Thyroid gland (tissue), 4 donors: ENCODE results near the gene TPPP2. TPM values are rescaled to one million over a fixed set of nuclear protein-coding genes. Genes with fewer than 3 reads are reported as not detected.
"Not testable (repeated sequence)": the region's sequence is repeated elsewhere in the genome, so short reads cannot be mapped to it uniquely, and the experiment has no call there.

Experiments used
- DNase-seq, 2 donors: peaks; one replicate each; pipeline ENCODE4 v3.0.0-alpha.2; 2019
- H3K27ac ChIP-seq, 3 donors: fragments of 200-600 bp; sonication (generic); 1 replicate in 2 of 3; 2 replicates in 1 of 3; pipeline ENCODE4 v1.5.1; 2016 to 2019; ENCODE audit warnings: mild to moderate bottlenecking in 1 of 3, moderate library complexity in 1 of 3
- H3K27me3 ChIP-seq: fragments of 200-600 bp; sonication (generic); one replicate; pipeline ENCODE4 v1.5.1; 2019
- H3K36me3 ChIP-seq, 2 donors: fragments of 200-600 bp; sonication (generic); one replicate each; pipeline ENCODE4 v1.5.1; 2016 to 2019
- H3K4me1 ChIP-seq, 2 donors: fragments of 200-600 bp; sonication (generic); one replicate each; pipeline ENCODE4 v1.5.1; 2017 to 2019
- H3K4me3 ChIP-seq, 3 donors: fragments of 200-600 bp; sonication (generic); replicated peaks in 1 of 3; 1 replicate in 2 of 3; 2 replicates in 1 of 3; pipeline ENCODE4 v1.5.1; 2016; ENCODE audit warnings: mild to moderate bottlenecking in 1 of 3
- H3K9me3 ChIP-seq: fragments of 200-600 bp; sonication (generic); one replicate; pipeline ENCODE4 v1.5.1; 2017
- CTCF ChIP-seq, 6 experiments: fragments of 200-600 bp in 3 of 6; fragments of 450-650 bp in 3 of 6; sonication (generic) in 3 of 6; IDR thresholded peaks; one replicate each; pipeline ENCODE4 v1.5.1; 2016 to 2019; ENCODE audit warnings: antibody characterized with exemption in 6 of 6, mild to moderate bottlenecking in 2 of 6, inconsistent platforms in 1 of 6, moderate library complexity in 1 of 6
- POLR2A ChIP-seq, 2 donors: fragments of 450-650 bp; IDR thresholded peaks; one replicate each; pipeline ENCODE4 v1.6.1; 2017; ENCODE audit warnings: antibody characterized with exemption in 2 of 2, mild to moderate bottlenecking in 2 of 2, moderate library complexity in 1 of 2
- WGBS, 2 donors: methylation state at CpG; one replicate each; pipeline ENCODE4 v1.1.5; 2017; 5-methylcytosine and 5-hydroxymethylcytosine counted together
- intact Hi-C: fragments of 100-400 bp; cut with DNase I; formaldehyde crosslinking; loops from one replicate; pipeline ENCODE4 v1.15.1; 2023
- total RNA-seq, 4 donors: library from RNA; depleted of rRNA; stranded (reverse); fragments of >200 nt; gene quantifications; one replicate each; pipeline ENCODE4 v1.2.3, GENCODE V29; 2016

Gene TPPP2
- total RNA-seq: not detected

DNA sequence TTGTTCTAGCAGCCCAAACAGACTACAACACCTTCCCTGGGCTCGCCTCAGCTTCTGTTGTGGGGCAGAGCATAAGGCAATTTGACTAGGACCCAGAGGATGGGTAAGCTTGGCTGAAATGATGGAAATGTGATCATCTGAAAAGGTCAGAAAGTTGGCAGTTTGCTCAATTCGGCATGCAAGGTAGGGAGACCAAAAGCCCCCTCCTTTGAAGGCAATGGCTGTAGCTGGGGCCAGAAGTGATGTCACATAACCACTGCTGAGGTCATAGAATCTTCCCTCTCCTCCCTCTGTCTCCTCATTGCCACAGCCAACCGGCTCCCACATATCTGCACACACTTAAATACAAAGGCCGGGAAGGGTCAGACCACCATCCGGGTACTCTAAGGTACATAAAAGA, at the start of gene TPPP2:
Gene TPPP2, plus strand, starts transcription at position 301 of the 400 bp plus-strand sequence. CDS start 365 bp downstream, outside the sequence.
- H3K4me3 ChIP-seq: no peak within 1 kb of the TSS
- H3K27me3 ChIP-seq: no peaks in the 10 kb centered on the region
- 93 to 96% methylated on average over 5 of the region's 5 CpGs for WGBS, 2 donors
- DNase-seq: no peak
- H3K9me3 ChIP-seq: no peaks in the 10 kb centered on the region
- no peak within 1 kb of the TSS for H3K27ac ChIP-seq
- intact Hi-C loops: no loop called here
- H3K4me1 ChIP-seq: peaks cover 0 to 11% of the 10 kb centered on the region in 2 donors
- no peaks in the 10 kb centered on the region for H3K36me3 ChIP-seq
- TF ChIP-seq CTCF (IDR thresholded peaks at IDR 0.05) (no peak), POLR2A (IDR thresholded peaks at IDR 0.05) (no peak)

- Histone ChIP-seq H3K27ac (no peak overlapping the region), H3K4me3 (no peak overlapping the region), H3K9me3 (no peaks in the 10 kb centered on the region), H3K27me3 (no peaks in the 10 kb centered on the region), H3K36me3 (no peaks in the 10 kb centered on the region), H3K4me1 (no peaks in the 10 kb centered on the region)
- no peak for DNase-seq
- TF ChIP-seq CTCF (IDR thresholded peaks at IDR 0.05) (no peak), POLR2A (IDR thresholded peaks at IDR 0.05) (no peak)
- WGBS, 2 donors: 36 to 44% methylated on average over 1 of the region's 1 CpG
- intact Hi-C loops: no loop called here
Observed at GRCh38 chr14:20980906-20981305, 49.1 kb upstream of the TPPP2 start.

DNA sequence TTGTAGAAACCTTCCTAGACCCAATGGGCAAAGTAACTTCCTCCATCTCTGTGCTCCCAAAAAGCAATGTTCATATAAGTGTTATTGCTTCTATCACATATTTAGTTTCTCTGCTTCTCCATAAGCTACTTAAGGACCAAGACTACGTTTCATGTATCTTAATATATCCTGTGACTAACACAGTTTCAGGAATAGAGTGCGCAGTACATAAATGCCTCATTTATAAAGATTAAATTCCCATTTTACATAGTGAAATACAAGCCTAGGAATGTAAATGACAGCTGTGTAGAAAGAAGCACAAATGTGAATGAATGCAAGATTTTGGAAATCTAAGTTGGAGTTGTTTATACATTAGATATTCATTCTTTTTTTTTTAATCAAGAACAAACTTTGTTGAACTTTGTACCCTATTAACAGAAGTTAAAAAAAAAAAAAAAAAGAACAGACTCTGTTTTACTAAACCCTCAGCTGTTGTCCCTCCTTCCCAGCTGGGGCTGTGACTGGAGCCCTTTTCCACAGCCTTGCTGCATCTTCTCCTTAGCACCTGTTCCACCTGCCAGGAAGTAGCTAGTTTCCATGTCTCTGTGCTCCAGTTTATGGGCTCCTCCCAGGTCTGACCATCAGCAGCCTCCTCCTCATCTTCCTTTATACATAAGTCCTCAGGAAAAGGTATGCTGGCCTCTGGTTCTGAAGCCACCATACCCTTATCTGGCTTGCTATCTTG, 47.2 kb upstream of the TPPP2 start:
- Histone ChIP-seq H3K9me3 (no peaks in the 10 kb centered on the region), H3K27me3 (no peaks in the 10 kb centered on the region), H3K4me3 (no peak overlapping the region), H3K4me1 (no peaks in the 10 kb centered on the region), H3K36me3 (no peaks in the 10 kb centered on the region), H3K27ac (no peak overlapping the region)
- no peak for TF ChIP-seq CTCF (IDR thresholded peaks at IDR 0.05)
- no peak for TF ChIP-seq POLR2A (IDR thresholded peaks at IDR 0.05)
- intact Hi-C loops: no loop called here
- 81 to 88% methylated on average over 2 of the region's 2 CpGs for WGBS, 2 donors
- no peak for DNase-seq

- H3K27me3 ChIP-seq, H3K36me3 ChIP-seq, H3K9me3 ChIP-seq, DNase-seq, H3K27ac ChIP-seq, H3K4me3 ChIP-seq, intact Hi-C loops: not testable (repeated sequence)
- WGBS, 2 donors: 92 to 96% methylated on average over 4 of the region's 4 CpGs
- peaks cover 5 to 10% of the 10 kb centered on the region in 2 donors for H3K4me1 ChIP-seq
Observed at GRCh38 chr14:20985650-20986049, 44.4 kb upstream of the TPPP2 start.

GRCh38 chr14:20986811-20987210, 43.2 kb upstream of the TPPP2 start:
- TF ChIP-seq POLR2A (IDR thresholded peaks at IDR 0.05) (no peak), CTCF (IDR thresholded peaks at IDR 0.05) (no peak)
- 58 to 66% methylated on average over 2 of the region's 2 CpGs for WGBS, 2 donors
- Histone ChIP-seq H3K4me1 (peaks cover 14 to 20% of the 10 kb centered on the region in 2 donors), H3K27ac (no peak overlapping the region), H3K4me3 (no peak overlapping the region), H3K27me3 (no peaks in the 10 kb centered on the region), H3K36me3 (no peaks in the 10 kb centered on the region), H3K9me3 (no peaks in the 10 kb centered on the region)
- intact Hi-C loops: no loop called here
- no peak for DNase-seq
